CD14-positive monocyte (primary cell): Measurements from ENCODE around the gene TMEM42. TPM values are rescaled to one million over a fixed set of nuclear protein-coding genes. Genes with fewer than 3 reads are reported as not detected.

ENCODE experiments used
- DNase-seq, 3 donors: peaks; one replicate each; pipeline ENCODE4 v3.0.0-alpha.2; 2011 to 2022
- H2AFZ ChIP-seq: 2 replicates; pipeline ENCODE4 v1.6.0; 2012; ENCODE audit warnings: mild to moderate bottlenecking, low read depth, low read length, inconsistent platforms; ENCODE audit not compliant: insufficient read depth, poor library complexity, severe bottlenecking
- H3K27ac ChIP-seq, 2 donors: 1 replicate in 1 of 2; 2 replicates in 1 of 2; pipeline ENCODE4 v1.5.1; 2012 to 2013; ENCODE audit warnings: low read length in 2 of 2, control low read depth in 1 of 2, inconsistent platforms in 1 of 2, low read depth in 1 of 2, mild to moderate bottlenecking in 1 of 2
- H3K27me3 ChIP-seq, 2 donors: one replicate each; pipeline versions ENCODE4 v1.6.0 to v1.6.1; 2011 to 2013; ENCODE audit warnings: low read length in 2 of 2; ENCODE audit not compliant: control insufficient read depth in 2 of 2, insufficient read depth in 2 of 2
- H3K36me3 ChIP-seq, 2 donors: replicated peaks in 1 of 2; 1 replicate in 1 of 2; 2 replicates in 1 of 2; pipeline versions ENCODE4 v1.5.1 to v1.6.1; 2012 to 2013; ENCODE audit warnings: low read length in 2 of 2, control low read depth in 1 of 2, inconsistent platforms in 1 of 2, mild to moderate bottlenecking in 1 of 2; ENCODE audit not compliant: insufficient read depth in 2 of 2, control insufficient read depth in 1 of 2
- H3K4me1 ChIP-seq, 2 donors: 1 replicate in 1 of 2; 2 replicates in 1 of 2; pipeline versions ENCODE4 v1.5.1 to v1.6.1; 2012 to 2013; ENCODE audit warnings: low read length in 2 of 2, control low read depth in 1 of 2, inconsistent platforms in 1 of 2, mild to moderate bottlenecking in 1 of 2, moderate library complexity in 1 of 2; ENCODE audit not compliant: insufficient read depth in 2 of 2, control insufficient read depth in 1 of 2
- H3K4me2 ChIP-seq: replicated peaks from 2 replicates; pipeline ENCODE3; 2012; ENCODE audit warnings: low read length, moderate library complexity, mild to moderate bottlenecking; ENCODE audit not compliant: poor library complexity, severe bottlenecking; ENCODE audit errors: extremely low read depth
- H3K4me3 ChIP-seq, 3 experiments: fragments of 200-600 bp in 1 of 3; sonication (generic) in 1 of 3; replicated peaks in 1 of 3; 1 replicate in 2 of 3; 2 replicates in 1 of 3; pipeline ENCODE4 v1.5.1; 2011 to 2013; ENCODE audit warnings: low read length in 3 of 3, mild to moderate bottlenecking in 3 of 3, control low read depth in 2 of 3, low read depth in 2 of 3, inconsistent platforms in 1 of 3, moderate library complexity in 1 of 3
- H3K79me2 ChIP-seq: 2 replicates; pipeline ENCODE4 v1.6.0; 2012; ENCODE audit warnings: mild to moderate bottlenecking, control low read depth, inconsistent platforms, low read length, moderate library complexity; ENCODE audit not compliant: insufficient read depth
- H3K9ac ChIP-seq: 2 replicates; pipeline ENCODE4 v1.6.0; 2017; ENCODE audit warnings: low read length, mild to moderate bottlenecking; ENCODE audit not compliant: insufficient read depth, poor library complexity, severe bottlenecking
- H3K9me3 ChIP-seq, 2 donors: replicated peaks in 1 of 2; 1 replicate in 1 of 2; 2 replicates in 1 of 2; pipeline versions ENCODE4 v1.5.1 to v1.6.1; 2012 to 2013; ENCODE audit warnings: low read length in 2 of 2, control low read depth in 1 of 2; ENCODE audit not compliant: control insufficient read depth in 1 of 2, insufficient read depth in 1 of 2
- H4K20me1 ChIP-seq: 2 replicates; pipeline ENCODE4 v1.6.0; 2012; ENCODE audit warnings: mild to moderate bottlenecking, low read length, control low read depth, moderate library complexity; ENCODE audit not compliant: insufficient read depth
- H3K27ac Mint-ChIP-seq, 7 donors: one replicate each; pipeline ENCODE4 v1.8.0; 2020; ENCODE audit warnings: mild to moderate bottlenecking in 7 of 7, mixed read lengths in 7 of 7, moderate library complexity in 6 of 7, inconsistent platforms in 2 of 7
- H3K27me3 Mint-ChIP-seq, 3 donors: one replicate each; pipeline ENCODE4 v1.8.0; 2021 to 2022; ENCODE audit warnings: low read depth in 3 of 3, mild to moderate bottlenecking in 3 of 3, mixed read lengths in 3 of 3, moderate library complexity in 3 of 3, inconsistent platforms in 1 of 3
- H3K36me3 Mint-ChIP-seq, 2 donors: one replicate each; pipeline ENCODE4 v1.8.0; 2020; ENCODE audit warnings: mixed read lengths in 2 of 2, inconsistent platforms in 1 of 2, mild to moderate bottlenecking in 1 of 2
- H3K4me1 Mint-ChIP-seq: one replicate; pipeline ENCODE4 v1.8.0; 2020; ENCODE audit warnings: mild to moderate bottlenecking, mixed read lengths
- H3K4me3 Mint-ChIP-seq, 2 donors: one replicate each; pipeline ENCODE4 v1.8.0; 2020; ENCODE audit warnings: mild to moderate bottlenecking in 2 of 2, mixed read lengths in 2 of 2, moderate library complexity in 1 of 2
- H3K9me3 Mint-ChIP-seq, 7 donors: one replicate each; pipeline ENCODE4 v1.8.0; 2020 to 2022; ENCODE audit warnings: mixed read lengths in 7 of 7, mild to moderate bottlenecking in 6 of 7, moderate library complexity in 6 of 7, inconsistent platforms in 2 of 7
- WGBS: methylation state at CpG from one replicate; pipeline ENCODE4 v1.1.5; 2013; ENCODE audit warnings: missing lambda C conversion rate; ENCODE audit not compliant: insufficient coverage; 5-methylcytosine and 5-hydroxymethylcytosine counted together
- intact Hi-C, 2 donors: fragments of 100-400 bp; cut with micrococcal nuclease; formaldehyde crosslinking; loops; one replicate each; pipeline versions ENCODE4 v1.15.0 to v1.15.1; 2023
- polyA plus RNA-seq, 3 donors: library from polyadenylated mRNA; depleted of rRNA in 1 of 3; unstranded in 2 of 3; stranded (reverse) in 1 of 3; fragments of 300-500 nt in 2 of 3; fragments of >200 nt in 1 of 3; fragmentation: Illumina TruSeq in 2 of 3; gene quantifications; 1 replicate in 2 of 3; 2 replicates in 1 of 3; pipeline ENCODE4 v1.2.3, GENCODE V29; 2012 to 2021
- TF ChIP-seq, protein P1 (sequence below): fragments of 200-600 bp; IDR thresholded peaks from one replicate; pipeline ENCODE4 v1.8.0; 2022; ENCODE audit warnings: antibody characterized with exemption, mild to moderate bottlenecking

TMEM42 gene
- polyA plus RNA-seq, 3 donors = 16.2 to 31.2 (median 27.5) TPM

DNA sequence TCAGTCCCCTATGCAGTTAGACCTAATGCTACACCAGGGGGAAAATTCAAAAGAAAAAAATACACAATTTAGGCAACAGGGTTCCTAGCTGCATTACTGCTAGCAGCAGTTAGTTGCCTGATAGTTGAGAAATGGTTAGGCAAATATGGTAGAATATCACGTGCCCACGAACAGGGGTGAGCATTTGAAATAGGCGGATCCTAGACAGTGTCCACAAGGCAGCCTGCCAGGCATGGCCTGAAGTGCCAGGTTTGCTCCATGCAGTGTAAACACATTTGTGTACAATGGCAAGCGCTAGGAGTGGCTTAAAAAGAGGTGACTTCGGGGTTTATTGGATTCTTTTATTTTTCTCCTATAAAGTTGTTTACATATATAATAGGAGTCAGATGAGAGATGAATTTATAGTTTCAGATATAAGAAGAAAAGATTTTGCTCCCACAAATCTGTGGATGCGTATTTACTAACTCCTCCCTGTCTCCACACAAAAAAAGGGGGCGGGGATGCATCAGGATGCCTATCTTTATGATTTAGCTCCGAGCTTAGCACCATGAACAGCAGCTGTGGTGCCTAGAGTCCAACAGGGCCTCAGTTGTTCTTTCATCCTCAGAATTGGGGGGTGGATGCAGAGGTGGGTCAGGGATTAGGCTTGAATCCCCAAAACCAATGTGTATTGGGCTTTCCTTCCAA, 8.8 kb downstream of the TMEM42 start:
- Mint-ChIP-seq H3K27me3 (peaks cover 0 to 5% (median 3%) of the 10 kb centered on the region in 3 donors), H3K4me1 (no peaks in the 10 kb centered on the region), H3K9me3 (peaks cover 0 to 12% (median 2%) of the 10 kb centered on the region in 7 donors), H3K4me3 (no peak overlapping the region), H3K36me3 (peaks cover 8 to 13% of the 10 kb centered on the region in 2 donors), H3K27ac (no peak overlapping the region)
- Histone ChIP-seq H3K9ac (no peak overlapping the region), H3K4me3 (no peak overlapping the region), H3K4me1 (no peaks in the 10 kb centered on the region), H3K9me3 (no peaks in the 10 kb centered on the region), H3K27me3 (no peaks in the 10 kb centered on the region), H3K36me3 (peaks cover 0 to 8% of the 10 kb centered on the region in 2 donors), H3K4me2 (no peak overlapping the region), H4K20me1 (no peaks in the 10 kb centered on the region), H2AFZ (no peak overlapping the region), H3K79me2 (no peaks in the 10 kb centered on the region), H3K27ac (no peak overlapping the region)
- 94% methylated on average over 4 of the region's 8 CpGs for WGBS
- DNase-seq = no peak
- intact Hi-C loops = no loop called here
- TF ChIP-seq, protein P1, sequence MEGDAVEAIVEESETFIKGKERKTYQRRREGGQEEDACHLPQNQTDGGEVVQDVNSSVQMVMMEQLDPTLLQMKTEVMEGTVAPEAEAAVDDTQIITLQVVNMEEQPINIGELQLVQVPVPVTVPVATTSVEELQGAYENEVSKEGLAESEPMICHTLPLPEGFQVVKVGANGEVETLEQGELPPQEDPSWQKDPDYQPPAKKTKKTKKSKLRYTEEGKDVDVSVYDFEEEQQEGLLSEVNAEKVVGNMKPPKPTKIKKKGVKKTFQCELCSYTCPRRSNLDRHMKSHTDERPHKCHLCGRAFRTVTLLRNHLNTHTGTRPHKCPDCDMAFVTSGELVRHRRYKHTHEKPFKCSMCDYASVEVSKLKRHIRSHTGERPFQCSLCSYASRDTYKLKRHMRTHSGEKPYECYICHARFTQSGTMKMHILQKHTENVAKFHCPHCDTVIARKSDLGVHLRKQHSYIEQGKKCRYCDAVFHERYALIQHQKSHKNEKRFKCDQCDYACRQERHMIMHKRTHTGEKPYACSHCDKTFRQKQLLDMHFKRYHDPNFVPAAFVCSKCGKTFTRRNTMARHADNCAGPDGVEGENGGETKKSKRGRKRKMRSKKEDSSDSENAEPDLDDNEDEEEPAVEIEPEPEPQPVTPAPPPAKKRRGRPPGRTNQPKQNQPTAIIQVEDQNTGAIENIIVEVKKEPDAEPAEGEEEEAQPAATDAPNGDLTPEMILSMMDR = no peak

DNA sequence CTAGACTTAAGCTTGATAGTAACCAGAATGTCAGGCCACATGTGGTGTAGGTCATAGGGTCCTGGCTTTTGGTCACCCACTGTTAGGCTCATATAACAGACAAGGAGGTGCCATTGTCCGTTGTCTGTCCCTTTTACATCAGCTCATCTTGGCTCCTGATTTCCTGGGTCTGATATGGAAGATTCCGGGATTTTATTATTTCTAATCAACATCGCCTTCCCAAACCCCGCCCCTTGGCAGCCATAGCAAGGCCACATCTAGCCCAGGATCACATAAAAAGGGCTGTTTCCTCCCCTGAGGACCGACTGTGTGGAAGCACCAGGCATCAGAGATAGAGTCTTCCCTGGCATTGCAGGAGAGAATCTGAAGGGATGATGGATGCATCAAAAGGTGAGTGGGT, 12.6 kb downstream of the TMEM42 start, which contains the start of gene TGM4:
Gene TGM4 (plus strand): TSS at position 301 of the 400 bp plus-strand sequence. CDS start 71 bp downstream, at position 372.
- Histone ChIP-seq H3K36me3 (no peaks in the 10 kb centered on the region), H4K20me1 (no peaks in the 10 kb centered on the region), H3K27me3 (no peaks in the 10 kb centered on the region), H2AFZ (no peak within 1 kb of the TSS), H3K9ac (no peak within 1 kb of the TSS), H3K4me1 (no peaks in the 10 kb centered on the region), H3K27ac (no peak within 1 kb of the TSS), H3K9me3 (no peaks in the 10 kb centered on the region), H3K79me2 (no peaks in the 10 kb centered on the region), H3K4me3 (no peak within 1 kb of the TSS), H3K4me2 (no peak within 1 kb of the TSS)
- Mint-ChIP-seq H3K27ac (no peak within 1 kb of the TSS), H3K36me3 (no peaks in the 10 kb centered on the region), H3K9me3 (peaks cover 0 to 3% (median 1%) of the 10 kb centered on the region in 7 donors), H3K4me3 (no peak within 1 kb of the TSS), H3K27me3 (peaks cover 1 to 6% (median 5%) of the 10 kb centered on the region in 3 donors), H3K4me1 (no peaks in the 10 kb centered on the region)
- TF ChIP-seq, protein P1 = no peak
- WGBS = 100% methylated on average over 3 of the region's 5 CpGs
- intact Hi-C loops = no loop called here
- no peak for DNase-seq
